HCT116 (cell line): ENCODE data around the gene TSPAN7. TPM values are rescaled to one million over a fixed set of nuclear protein-coding genes. Genes with fewer than 3 reads are reported as not detected.

Source experiments
- ATAC-seq: fragments of 200-7000 bp; cut with Tn5 transposase; 2 replicates; pipeline ENCODE4 v1.9.1; 2020; ENCODE audit warnings: mild to moderate bottlenecking, moderate library complexity
- BruUV-seq: library from RNA; stranded (reverse); fragments of 400-500 nt; replicated peaks from 2 replicates; lab custom pipeline; 2021; lab: Mats Ljungman, UMichigan
- CTCF ChIA-PET: fragments of 300-600 bp; sonication (Branson Sonifier 250); formaldehyde crosslinking; loops from one replicate; lab custom pipeline; 2021; ENCODE audit warnings: antibody characterized with exemption; lab: Charles Lee
- POLR2A ChIA-PET: fragments of 300-600, 350-600 bp; sonication (Branson Sonifier 250); formaldehyde crosslinking; loops from one replicate; lab custom pipeline; 2021; ENCODE audit warnings: antibody characterized with exemption; lab: Charles Lee
- RAD21 ChIA-PET, 2 experiments: fragments of 300-600 bp; sonication (Branson Sonifier 250); formaldehyde crosslinking; loops; one replicate each; lab custom pipeline; 2023; ENCODE audit warnings: low total read pairs in 2 of 2; ENCODE audit not compliant: uncharacterized antibody in 2 of 2, unreplicated experiment in 2 of 2, low non-redundant PET in 1 of 2; lab: Charles Lee
- DNase-seq: peaks from one replicate; pipeline ENCODE4 v3.0.0-alpha.2; 2010; ENCODE audit warnings: low read depth, low spot score
- H2AFZ ChIP-seq: fragments of 200-600 bp; shearing (Covaris generic), sonication (generic); 2 replicates; pipeline ENCODE4 v1.6.1; 2017; ENCODE audit warnings: low read depth, mixed run types, mixed read lengths, antibody characterized with exemption, low read length; ENCODE audit not compliant: poor library complexity, severe bottlenecking
- H3K27ac ChIP-seq: 2 replicates; pipeline ENCODE4 v1.5.1; 2012; ENCODE audit warnings: low read depth, low read length
- H3K27me3 ChIP-seq: fragments of 200-600 bp; sonication (generic); 2 replicates; pipeline ENCODE4 v1.6.1; 2016; ENCODE audit warnings: mixed run types, low read length, mixed read lengths; ENCODE audit not compliant: insufficient read depth
- H3K36me3 ChIP-seq, 2 experiments: fragments of 200-500 bp in 1 of 2; fragments of 200-600 bp in 1 of 2; sonication (Bioruptor generic) in 1 of 2; sonication (generic) in 1 of 2; 2 replicates each; pipeline versions ENCODE4 v1.5.1 to v1.6.1; 2014 to 2016; ENCODE audit warnings: low read length in 2 of 2, inconsistent platforms in 1 of 2, mixed read lengths in 1 of 2, mixed run types in 1 of 2; ENCODE audit not compliant: insufficient read depth in 2 of 2, control insufficient read depth in 1 of 2
- H3K4me1 ChIP-seq, 2 experiments: fragments of 200-600 bp in 1 of 2; sonication (generic) in 1 of 2; 2 replicates each; pipeline versions ENCODE4 v1.5.1 to v1.6.1; 2012 to 2017; ENCODE audit warnings: low read length in 2 of 2, inconsistent platforms in 1 of 2, mild to moderate bottlenecking in 1 of 2, mixed read lengths in 1 of 2, mixed run types in 1 of 2, moderate library complexity in 1 of 2; ENCODE audit not compliant: insufficient read depth in 2 of 2, control insufficient read depth in 1 of 2
- H3K4me2 ChIP-seq: fragments of 200-600 bp; sonication (generic); 2 replicates; pipeline ENCODE4 v1.6.1; 2017; ENCODE audit warnings: mixed run types, low read length, mixed read lengths
- H3K4me3 ChIP-seq, 2 experiments: fragments of 200-600 bp in 1 of 2; sonication (generic) in 1 of 2; replicated peaks in 1 of 2; 2 replicates each; pipeline ENCODE4 v1.5.1; 2011 to 2016; ENCODE audit warnings: low read length in 2 of 2, control low read depth in 1 of 2, low read depth in 1 of 2, mild to moderate bottlenecking in 1 of 2, mixed read lengths in 1 of 2, mixed run types in 1 of 2
- H3K79me2 ChIP-seq: fragments of 200-600 bp; sonication (generic); 2 replicates; pipeline ENCODE4 v1.6.1; 2017; ENCODE audit warnings: mild to moderate bottlenecking, mixed run types, low read length, moderate library complexity, mixed read lengths; ENCODE audit not compliant: insufficient read depth
- H3K9ac ChIP-seq: fragments of 200-600 bp; sonication (generic); 2 replicates; pipeline ENCODE4 v1.6.1; 2016; ENCODE audit warnings: low read length, mixed read lengths
- H3K9me2 ChIP-seq: fragments of 200-600 bp; sonication (generic), shearing (Covaris generic); 2 replicates; pipeline ENCODE4 v1.6.1; 2017; ENCODE audit warnings: mixed run types, mild to moderate bottlenecking, moderate library complexity; ENCODE audit not compliant: insufficient read depth
- H3K9me3 ChIP-seq, 2 experiments: fragments of 200-500 bp in 1 of 2; fragments of 200-600 bp in 1 of 2; sonication (Bioruptor generic) in 1 of 2; sonication (generic) in 1 of 2; 2 replicates each; pipeline ENCODE4 v1.6.1; 2014 to 2017; ENCODE audit warnings: low read length in 2 of 2, mixed read lengths in 2 of 2, inconsistent platforms in 1 of 2, low read depth in 1 of 2, mild to moderate bottlenecking in 1 of 2, mixed run types in 1 of 2, moderate library complexity in 1 of 2; ENCODE audit not compliant: control insufficient read depth in 1 of 2, insufficient read depth in 1 of 2
- H4K20me1 ChIP-seq: fragments of 200-600 bp; sonication (generic), shearing (Covaris generic); 2 replicates; pipeline ENCODE4 v1.6.1; 2017; ENCODE audit warnings: mixed run types, mild to moderate bottlenecking, moderate library complexity; ENCODE audit not compliant: insufficient read depth
- CBX3 ChIP-seq: IDR thresholded peaks from 2 replicates; pipeline ENCODE4 v1.6.1; 2012; ENCODE audit warnings: low read depth
- CEBPB ChIP-seq: IDR thresholded peaks from 2 replicates; pipeline ENCODE4 v1.6.1; 2012; ENCODE audit warnings: low read depth
- FOSL1 ChIP-seq: IDR thresholded peaks from 2 replicates; pipeline ENCODE4 v1.6.1; 2012; ENCODE audit warnings: low read depth
- POLR2AphosphoS5 ChIP-seq: IDR thresholded peaks from 2 replicates; pipeline ENCODE4 v1.6.1; 2011; ENCODE audit warnings: mild to moderate bottlenecking, low read depth, low read length, moderate library complexity
- RAD21 ChIP-seq: IDR thresholded peaks from 2 replicates; pipeline ENCODE4 v1.6.1; 2012; ENCODE audit warnings: low read depth, mild to moderate bottlenecking
- SRF ChIP-seq: IDR thresholded peaks from 2 replicates; pipeline ENCODE4 v1.6.1; 2012; ENCODE audit warnings: low read depth
- YY1 ChIP-seq: IDR thresholded peaks from 2 replicates; pipeline ENCODE4 v1.6.1; 2011; ENCODE audit warnings: low read length, low read depth, moderate library complexity, mild to moderate bottlenecking; ENCODE audit not compliant: insufficient replicate concordance; ENCODE audit errors: extremely low read depth
- ZNF274 ChIP-seq: fragments of 200-500 bp; sonication (Bioruptor generic); IDR thresholded peaks from 2 replicates; pipeline ENCODE4 v1.6.1; 2014; ENCODE audit warnings: mild to moderate bottlenecking, low read depth, low read length, inconsistent platforms
- intact Hi-C: fragments of 100-400 bp; cut with micrococcal nuclease; formaldehyde crosslinking; loops from 2 replicates; pipeline ENCODE4 v1.10.0; 2022
- total RNA-seq: library from RNA; stranded (reverse); gene quantifications from one replicate; pipeline ENCODE4 v1.2.1, GENCODE V29; 2021; ENCODE audit not compliant: unreplicated experiment
- TF ChIP-seq, protein P1 (sequence below), 3 experiments: fragments of 200-600 bp in 1 of 3; sonication (generic) in 1 of 3; IDR thresholded peaks in 2 of 3; conservative IDR thresholded peaks in 1 of 3; 2 replicates each; pipeline ENCODE4 v1.5.1; 2012 to 2017; ENCODE audit warnings: low read depth in 2 of 3, low read length in 2 of 3, antibody characterized with exemption in 1 of 3, borderline replicate concordance in 1 of 3, control low read depth in 1 of 3, mild to moderate bottlenecking in 1 of 3, mixed read lengths in 1 of 3, mixed run types in 1 of 3, moderate library complexity in 1 of 3; ENCODE audit not compliant: insufficient read depth in 1 of 3
- TF ChIP-seq, protein P2 (sequence below): IDR thresholded peaks from 2 replicates; pipeline ENCODE4 v1.6.1; 2012
- TF ChIP-seq, protein P3 (sequence below): IDR thresholded peaks from 2 replicates; pipeline ENCODE4 v1.6.1; 2011; ENCODE audit warnings: mild to moderate bottlenecking, low read length, moderate library complexity; ENCODE audit not compliant: insufficient replicate concordance; ENCODE audit errors: extremely low read depth

The TSPAN7 gene
- total RNA-seq, 1 experiment from 2014 or later, result 2.9 TPM

DNA sequence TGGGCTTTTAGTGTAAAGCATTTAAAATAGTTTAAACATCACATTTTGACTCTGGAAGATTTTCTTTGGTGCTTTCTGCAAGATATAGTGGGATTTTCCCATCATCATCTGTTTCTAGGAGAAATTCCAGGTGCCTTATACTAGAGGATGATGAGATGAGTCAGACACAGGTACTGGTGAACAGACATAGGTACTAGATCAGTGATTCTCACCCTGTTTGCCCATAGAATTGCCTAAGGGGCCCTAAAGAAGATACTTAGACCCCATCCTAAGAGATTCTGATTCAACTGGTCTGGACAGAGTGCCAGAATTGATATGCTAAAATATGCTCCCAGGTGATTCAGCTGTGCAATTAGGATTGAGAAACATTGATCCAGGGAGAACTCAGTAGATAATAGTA is 9.7 kb downstream of the TSPAN7 start:
- ChIA-PET POLR2A (no interaction called here), RAD21 (no interaction called here), CTCF (no interaction called here)
- Histone ChIP-seq H3K27me3 (no peaks in the 10 kb centered on the region), H3K9me2 (no peaks in the 10 kb centered on the region), H3K79me2 (no peaks in the 10 kb centered on the region), H4K20me1 (no peaks in the 10 kb centered on the region), H3K9ac (no peak overlapping the region), H3K9me3 (no peaks in the 10 kb centered on the region), H3K36me3 (no peaks in the 10 kb centered on the region), H3K4me3 (no peak overlapping the region), H3K27ac (no peak overlapping the region), H2AFZ (no peak overlapping the region), H3K4me2 (no peak overlapping the region), H3K4me1 (no peaks in the 10 kb centered on the region)
- ATAC-seq (no peak), DNase-seq (no peak)
- BruUV-seq, result no TSS peak
- TF ChIP-seq CEBPB (no peak), ZNF274 (no peak), SRF (no peak), POLR2AphosphoS5 (no peak), RAD21 (no peak)
- TF ChIP-seq, protein P1, sequence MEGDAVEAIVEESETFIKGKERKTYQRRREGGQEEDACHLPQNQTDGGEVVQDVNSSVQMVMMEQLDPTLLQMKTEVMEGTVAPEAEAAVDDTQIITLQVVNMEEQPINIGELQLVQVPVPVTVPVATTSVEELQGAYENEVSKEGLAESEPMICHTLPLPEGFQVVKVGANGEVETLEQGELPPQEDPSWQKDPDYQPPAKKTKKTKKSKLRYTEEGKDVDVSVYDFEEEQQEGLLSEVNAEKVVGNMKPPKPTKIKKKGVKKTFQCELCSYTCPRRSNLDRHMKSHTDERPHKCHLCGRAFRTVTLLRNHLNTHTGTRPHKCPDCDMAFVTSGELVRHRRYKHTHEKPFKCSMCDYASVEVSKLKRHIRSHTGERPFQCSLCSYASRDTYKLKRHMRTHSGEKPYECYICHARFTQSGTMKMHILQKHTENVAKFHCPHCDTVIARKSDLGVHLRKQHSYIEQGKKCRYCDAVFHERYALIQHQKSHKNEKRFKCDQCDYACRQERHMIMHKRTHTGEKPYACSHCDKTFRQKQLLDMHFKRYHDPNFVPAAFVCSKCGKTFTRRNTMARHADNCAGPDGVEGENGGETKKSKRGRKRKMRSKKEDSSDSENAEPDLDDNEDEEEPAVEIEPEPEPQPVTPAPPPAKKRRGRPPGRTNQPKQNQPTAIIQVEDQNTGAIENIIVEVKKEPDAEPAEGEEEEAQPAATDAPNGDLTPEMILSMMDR (IDR thresholded peaks at IDR 0.05 in 2 of 3, conservative IDR thresholded peaks at IDR 0.05 in 1 of 3; ENCODE audit: borderline replicate concordance in 1 of 3, insufficient read depth in 1 of 3, low read depth in 2 of 3, low read length in 2 of 3), result no peak
- intact Hi-C loops, result no loop called here

DNA sequence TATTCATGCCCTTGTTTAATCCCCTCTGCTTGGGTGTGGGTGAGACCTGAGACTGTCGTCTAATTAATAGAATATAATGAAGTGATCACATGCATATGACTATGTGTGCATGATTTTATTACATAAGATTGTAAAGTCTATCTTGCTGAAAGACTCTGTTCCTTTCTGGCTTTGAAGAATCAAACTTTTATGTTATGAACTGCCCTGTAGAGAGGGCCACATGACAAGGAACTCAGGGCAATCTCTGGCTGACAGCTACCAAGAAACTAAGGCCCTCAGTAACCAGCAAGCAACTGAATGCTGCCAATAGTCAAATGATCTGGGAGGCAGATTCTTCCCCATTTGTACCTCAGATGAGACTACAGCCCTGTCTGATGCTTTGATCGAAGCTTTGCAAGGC is 13.5 kb downstream of the TSPAN7 start:
- Histone ChIP-seq H3K36me3 (no peaks in the 10 kb centered on the region), H3K9me2 (no peaks in the 10 kb centered on the region), H4K20me1 (no peaks in the 10 kb centered on the region), H3K27ac (no peak overlapping the region), H3K27me3 (no peaks in the 10 kb centered on the region), H3K4me2 (no peak overlapping the region), H3K9ac (no peak overlapping the region), H3K4me3 (no peak overlapping the region), H3K9me3 (no peaks in the 10 kb centered on the region), H2AFZ (no peak overlapping the region), H3K4me1 (no peaks in the 10 kb centered on the region), H3K79me2 (no peaks in the 10 kb centered on the region)
- TF ChIP-seq, protein P2, sequence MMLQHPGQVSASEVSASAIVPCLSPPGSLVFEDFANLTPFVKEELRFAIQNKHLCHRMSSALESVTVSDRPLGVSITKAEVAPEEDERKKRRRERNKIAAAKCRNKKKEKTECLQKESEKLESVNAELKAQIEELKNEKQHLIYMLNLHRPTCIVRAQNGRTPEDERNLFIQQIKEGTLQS, result no peak
- TF ChIP-seq SRF, result no peak
- no peak for TF ChIP-seq CBX3
- TF ChIP-seq CEBPB, result no peak
- TF ChIP-seq FOSL1, result no peak
- TF ChIP-seq, protein P1 (IDR thresholded peaks at IDR 0.05 in 2 of 3, conservative IDR thresholded peaks at IDR 0.05 in 1 of 3; ENCODE audit: borderline replicate concordance in 1 of 3, insufficient read depth in 1 of 3, low read depth in 2 of 3, low read length in 2 of 3), result no peak
- TF ChIP-seq, protein P3, sequence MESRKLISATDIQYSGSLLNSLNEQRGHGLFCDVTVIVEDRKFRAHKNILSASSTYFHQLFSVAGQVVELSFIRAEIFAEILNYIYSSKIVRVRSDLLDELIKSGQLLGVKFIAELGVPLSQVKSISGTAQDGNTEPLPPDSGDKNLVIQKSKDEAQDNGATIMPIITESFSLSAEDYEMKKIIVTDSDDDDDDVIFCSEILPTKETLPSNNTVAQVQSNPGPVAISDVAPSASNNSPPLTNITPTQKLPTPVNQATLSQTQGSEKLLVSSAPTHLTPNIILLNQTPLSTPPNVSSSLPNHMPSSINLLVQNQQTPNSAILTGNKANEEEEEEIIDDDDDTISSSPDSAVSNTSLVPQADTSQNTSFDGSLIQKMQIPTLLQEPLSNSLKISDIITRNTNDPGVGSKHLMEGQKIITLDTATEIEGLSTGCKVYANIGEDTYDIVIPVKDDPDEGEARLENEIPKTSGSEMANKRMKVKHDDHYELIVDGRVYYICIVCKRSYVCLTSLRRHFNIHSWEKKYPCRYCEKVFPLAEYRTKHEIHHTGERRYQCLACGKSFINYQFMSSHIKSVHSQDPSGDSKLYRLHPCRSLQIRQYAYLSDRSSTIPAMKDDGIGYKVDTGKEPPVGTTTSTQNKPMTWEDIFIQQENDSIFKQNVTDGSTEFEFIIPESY, result no peak
- TF ChIP-seq YY1, result no peak
- ATAC-seq, result no peak
- BruUV-seq, result no TSS peak
- ChIA-PET POLR2A (no interaction called here), RAD21 (no interaction called here), CTCF (no interaction called here)
- no peak for DNase-seq
- intact Hi-C loops, result no loop called here
